Fibroblast of the aortic adventitia (primary cell): ENCODE measurements around the gene TRIP6. TPM values are rescaled to one million over a fixed set of nuclear protein-coding genes. Genes with fewer than 3 reads are reported as not detected.

Source experiments
- DNase-seq: peaks from one replicate; pipeline ENCODE4 v3.0.0-alpha.2; 2010; ENCODE audit warnings: low read depth
- H3K4me3 ChIP-seq: 2 replicates; pipeline ENCODE4 v1.5.1; 2011; ENCODE audit warnings: low read depth, mild to moderate bottlenecking, control low read depth, low read length, moderate library complexity
- CTCF ChIP-seq: IDR thresholded peaks from 2 replicates; pipeline ENCODE4 v1.5.1; 2011; ENCODE audit warnings: mild to moderate bottlenecking, low read length, control low read depth, inconsistent platforms; ENCODE audit not compliant: insufficient read depth
- total RNA-seq: library from RNA; depleted of rRNA; stranded (reverse); fragments of >200 nt; gene quantifications from 2 replicates; pipeline ENCODE4 v1.2.3, GENCODE V29; 2012; ENCODE audit warnings: low replicate concordance

Gene TRIP6
- total RNA-seq, 1 donor = 71.4 TPM

DNA sequence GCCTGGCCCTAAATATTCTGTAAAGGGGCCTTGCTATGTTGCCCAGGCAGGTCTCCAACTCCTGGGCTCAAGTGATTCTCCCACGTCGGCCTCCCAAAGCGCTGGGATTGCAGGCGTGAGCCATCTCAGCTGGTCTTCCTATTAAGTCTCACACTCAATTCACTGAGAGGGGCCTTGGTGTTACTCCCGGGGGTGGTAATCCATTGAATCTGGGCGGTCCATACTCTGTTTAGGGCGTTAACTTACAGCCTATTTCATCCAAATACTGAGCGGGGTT is 7.1 kb downstream of the TRIP6 start:
- no peak for TF ChIP-seq CTCF
- H3K4me3 ChIP-seq = peak overlapping the region; percentile 75
- no peak for DNase-seq

DNA sequence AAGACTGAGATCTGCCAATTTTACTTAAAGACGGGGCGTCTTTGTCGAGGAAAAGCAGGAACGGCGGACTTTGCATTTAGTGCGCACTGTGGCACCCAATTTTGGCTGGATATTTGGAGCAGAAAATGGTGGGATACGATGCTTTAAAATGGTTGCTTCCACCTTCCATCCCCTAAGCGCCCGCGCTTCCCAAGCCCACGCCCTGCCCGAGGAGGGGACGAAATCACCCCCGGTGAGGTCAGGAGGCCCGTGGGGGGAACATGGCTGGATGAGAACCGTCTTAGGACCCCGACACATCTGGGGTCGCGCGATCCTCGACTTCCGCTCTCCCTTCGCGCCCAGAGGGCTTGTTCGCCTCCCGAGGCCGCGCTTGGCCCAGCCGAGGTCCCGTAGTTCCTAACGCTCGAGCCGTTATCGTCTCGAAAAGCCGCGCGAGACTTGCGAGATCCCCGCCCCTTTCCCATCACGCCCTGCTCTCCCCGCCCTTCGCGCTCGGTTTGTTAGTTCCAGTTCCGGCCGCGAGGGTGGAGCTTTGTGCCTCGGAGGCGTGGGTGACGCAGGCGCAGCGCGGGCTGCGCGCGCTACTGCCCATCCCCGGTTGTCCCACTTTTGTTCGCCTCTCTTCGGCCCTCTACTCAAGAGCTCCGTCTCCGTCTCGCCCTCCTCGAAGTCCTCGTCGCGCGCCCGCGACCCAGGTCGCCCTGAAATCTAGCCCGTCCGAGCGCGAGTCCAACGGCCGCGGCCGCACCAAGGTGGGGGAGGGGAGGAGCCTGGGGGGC is 7.6 kb downstream of the TRIP6 start, which contains the start of gene SRRT:
Gene SRRT, plus strand, starts transcription at position 527 of the 779 bp plus-strand sequence. CDS start 488 bp downstream, outside the sequence.
- TF ChIP-seq CTCF = peak; percentile 59
- H3K4me3 ChIP-seq = peak within 1 kb of the TSS; percentile 86
- peak; percentile 98 for DNase-seq

GRCh38 chr7:100875356-100875751 is 8.2 kb downstream of the TRIP6 start:
- no peak for TF ChIP-seq CTCF
- H3K4me3 ChIP-seq = peak overlapping the region; percentile 86
- DNase-seq = no peak

DNA sequence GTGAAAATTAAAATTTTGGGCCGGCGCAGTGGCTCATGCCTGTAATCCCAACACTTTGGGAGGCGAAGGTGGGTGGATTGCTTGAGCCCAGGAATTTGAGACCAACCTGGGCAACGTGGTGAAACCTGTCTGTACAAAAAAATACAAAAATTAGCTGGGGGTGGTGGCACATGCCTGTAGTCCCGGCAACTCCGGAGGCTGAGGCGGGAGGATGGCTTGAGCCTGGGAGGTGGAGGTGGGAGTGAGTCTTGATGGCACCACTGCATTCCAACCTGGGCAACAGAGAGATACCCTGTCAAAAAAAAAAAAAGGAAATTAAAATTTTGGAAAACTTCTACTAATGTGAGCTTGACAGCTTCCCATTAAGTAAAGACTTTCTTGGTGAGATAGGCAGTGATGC is 10.8 kb downstream of the TRIP6 start:
- DNase-seq = no peak
- no peak overlapping the region for H3K4me3 ChIP-seq
- TF ChIP-seq CTCF = no peak

- TF ChIP-seq CTCF = no peak
- DNase-seq = no peak
- no peak overlapping the region for H3K4me3 ChIP-seq
These were observed 11.5 kb downstream of the TRIP6 start for GRCh38 chr7:100878685-100879084.

GRCh38 chr7:100879685-100880261 is 12.6 kb downstream of the TRIP6 start:
- no peak overlapping the region for H3K4me3 ChIP-seq
- no peak for DNase-seq
- TF ChIP-seq CTCF = no peak
